Colonic mucosa (tissue), 4 donors: ENCODE measurements around the gene MRPS5. TPM values are rescaled to one million over a fixed set of nuclear protein-coding genes. Genes with fewer than 3 reads are reported as not detected.

Experiments used
- DNase-seq: peaks from one replicate; pipeline ENCODE4 v3.0.0-alpha.2; 2020
- H3K27ac ChIP-seq: fragments of 200-600 bp; one replicate; pipeline ENCODE4 v1.8.0; 2021
- H3K27me3 ChIP-seq: fragments of 200-600 bp; one replicate; pipeline ENCODE4 v1.8.0; 2021
- H3K36me3 ChIP-seq: fragments of 200-600 bp; one replicate; pipeline ENCODE4 v1.8.0; 2021
- H3K4me1 ChIP-seq: fragments of 200-600 bp; one replicate; pipeline ENCODE4 v1.8.0; 2021; ENCODE audit warnings: mild to moderate bottlenecking
- H3K4me3 ChIP-seq: fragments of 200-600 bp; one replicate; pipeline ENCODE4 v1.8.0; 2021
- H3K9ac ChIP-seq, 2 donors: one replicate each; pipeline ENCODE4 v1.7.0; 2013; ENCODE audit warnings: control low read depth in 2 of 2, low read depth in 2 of 2, low read length in 2 of 2
- H3K9me3 ChIP-seq: fragments of 200-600 bp; one replicate; pipeline ENCODE4 v1.8.0; 2021
- CTCF ChIP-seq: fragments of 200-600 bp; IDR thresholded peaks from one replicate; pipeline ENCODE4 v1.8.0; 2022; ENCODE audit warnings: antibody characterized with exemption, mild to moderate bottlenecking
- intact Hi-C: fragments of 100-400 bp; cut with DNase I; formaldehyde crosslinking; loops from one replicate; pipeline ENCODE4 v1.14.1; 2022
- total RNA-seq, 2 donors: library from RNA; stranded (reverse); fragmentation: NEBNext Ultra II Directional in 1 of 2; extraction: Animal tissue kit (Norgen Biotek cat#: 25700) in 1 of 2; gene quantifications; one replicate each; pipeline ENCODE4 v1.2.1, GENCODE V29; 2021
- donor health status: healthy.
- donor health status: DM: no; HTN: no; CAD: no.
- donor health status: DM: no; HTN: no; CAD: no.

The MRPS5 gene
- total RNA-seq, 2 donors from 2014 or later: 68.8 to 87.3 TPM

GRCh38 chr2:95058989-95059641, 62.5 kb downstream of the MRPS5 start:
- intact Hi-C loops: no loop called here
- Histone ChIP-seq H3K9ac (no peak overlapping the region), H3K27ac (no peak overlapping the region), H3K36me3 (no peaks in the 10 kb centered on the region), H3K27me3 (no peaks in the 10 kb centered on the region), H3K9me3 (no peaks in the 10 kb centered on the region), H3K4me1 (no peaks in the 10 kb centered on the region), H3K4me3 (no peak overlapping the region)
- no peak for TF ChIP-seq CTCF
- no peak for DNase-seq

- no peak overlapping the region for H3K27ac ChIP-seq
- intact Hi-C loops: no loop called here
- TF ChIP-seq CTCF: no peak
Measured at GRCh38 chr2:95058466-95058988, 63.1 kb downstream of the MRPS5 start.

GRCh38 chr2:95057535-95058370, 63.9 kb downstream of the MRPS5 start:
- intact Hi-C loops: no loop called here
- no peaks in the 10 kb centered on the region for H3K27me3 ChIP-seq
- H3K27ac ChIP-seq: no peak overlapping the region
- DNase-seq: no peak
- no peaks in the 10 kb centered on the region for H3K4me1 ChIP-seq
- no peak overlapping the region for H3K9ac ChIP-seq
- no peak for TF ChIP-seq CTCF
- no peaks in the 10 kb centered on the region for H3K9me3 ChIP-seq
- H3K36me3 ChIP-seq: no peaks in the 10 kb centered on the region
- H3K4me3 ChIP-seq: no peak overlapping the region

More at GRCh38 chr2:95058466-95058988, 63.1 kb downstream of the MRPS5 start:
- H3K36me3 ChIP-seq: no peaks in the 10 kb centered on the region
- no peak overlapping the region for H3K9ac ChIP-seq
- no peak for DNase-seq
- no peaks in the 10 kb centered on the region for H3K27me3 ChIP-seq
- H3K9me3 ChIP-seq: no peaks in the 10 kb centered on the region
- H3K4me3 ChIP-seq: no peak overlapping the region
- no peaks in the 10 kb centered on the region for H3K4me1 ChIP-seq

GRCh38 chr2:95056461-95057459, 64.8 kb downstream of the MRPS5 start:
- TF ChIP-seq CTCF: no peak
- Histone ChIP-seq H3K36me3 (no peaks in the 10 kb centered on the region), H3K27ac (no peak overlapping the region), H3K4me1 (no peaks in the 10 kb centered on the region), H3K9ac (no peak overlapping the region), H3K27me3 (no peaks in the 10 kb centered on the region), H3K9me3 (no peaks in the 10 kb centered on the region), H3K4me3 (no peak overlapping the region)
- intact Hi-C loops: no loop called here
- DNase-seq: no peak

- Histone ChIP-seq H3K36me3 (no peaks in the 10 kb centered on the region), H3K9me3 (no peaks in the 10 kb centered on the region), H3K4me1 (no peaks in the 10 kb centered on the region), H3K4me3 (no peak overlapping the region), H3K27ac (no peak overlapping the region), H3K27me3 (no peaks in the 10 kb centered on the region), H3K9ac (no peak overlapping the region)
- intact Hi-C loops: no loop called here
- no peak for DNase-seq
- no peak for TF ChIP-seq CTCF
Measured at GRCh38 chr2:95056044-95056443, 65.6 kb downstream of the MRPS5 start.
